HepG2 (cell line): ENCODE results near the gene CACNA2D3. TPM values are rescaled to one million over a fixed set of nuclear protein-coding genes. Genes with fewer than 3 reads are reported as not detected.

Experiments used
- ATAC-seq: fragments of 200-7000 bp; cut with Tn5 transposase; 3 replicates; pipeline ENCODE4 v1.9.1; 2020; ENCODE audit warnings: mild to moderate bottlenecking, moderate library complexity
- BruUV-seq: library from RNA; stranded (reverse); fragments of 400-500 nt; replicated peaks from 2 replicates; lab custom pipeline; 2021; lab: Mats Ljungman, UMichigan
- CTCF ChIA-PET: fragments of 300-600 bp; formaldehyde crosslinking; extraction: SDS; loops from one replicate; lab custom pipeline; 2021; ENCODE audit warnings: low total read pairs, inconsistent platforms, low intra/inter-chr PET ratio; lab: Yijun Ruan, JAX
- POLR2A ChIA-PET: fragments of 350-600 bp; sonication (Branson Sonifier 250); formaldehyde crosslinking; loops from one replicate; lab custom pipeline; 2020; ENCODE audit warnings: antibody characterized with exemption, inconsistent platforms; lab: Yijun Ruan, JAX
- DNase-seq: peaks from one replicate; pipeline ENCODE4 v3.0.0-alpha.2; 2015; ENCODE audit warnings: low spot score
- FAIRE-seq: peaks from 3 replicates; lab custom pipeline; 2011; peaks lifted over from hg19 to GRCh38; lab: Jason Lieb, UNC
- H2AFZ ChIP-seq: one replicate; pipeline ENCODE4 v1.6.1; 2011; ENCODE audit warnings: low read length, inconsistent platforms
- H3K27ac ChIP-seq: fragments of 300-600 bp; 3 replicates; pipeline ENCODE4 v1.8.0; 2011; ENCODE audit warnings: mixed run types, mild to moderate bottlenecking, mixed read lengths, low read length, inconsistent platforms; ENCODE audit not compliant: insufficient read depth; ENCODE audit errors: extremely low read length
- H3K27me3 ChIP-seq, 2 experiments: fragments of 200-600 bp in 1 of 2; 2 replicates in 1 of 2; 3 replicates in 1 of 2; pipeline versions ENCODE4 v1.6.0 to v1.8.0; 2011; ENCODE audit warnings: low read length in 2 of 2, mild to moderate bottlenecking in 2 of 2, moderate library complexity in 2 of 2, inconsistent platforms in 1 of 2; ENCODE audit not compliant: insufficient read depth in 2 of 2, control insufficient read depth in 1 of 2
- H3K36me3 ChIP-seq, 2 experiments: fragments of 200-600 bp in 1 of 2; replicated peaks in 1 of 2; 2 replicates in 1 of 2; 3 replicates in 1 of 2; pipeline versions ENCODE4 v1.5.1 to v1.8.0; 2011; ENCODE audit warnings: low read length in 2 of 2, inconsistent platforms in 1 of 2; ENCODE audit not compliant: insufficient read depth in 2 of 2, control insufficient read depth in 1 of 2
- H3K4me1 ChIP-seq: 2 replicates; pipeline ENCODE4 v1.5.1; 2012; ENCODE audit warnings: low read length, inconsistent platforms; ENCODE audit not compliant: insufficient read depth
- H3K4me2 ChIP-seq: 2 replicates; pipeline ENCODE4 v1.6.0; 2011; ENCODE audit warnings: low read depth, low read length, inconsistent platforms
- H3K4me3 ChIP-seq, 3 experiments: fragments of 200-600 bp in 1 of 3; sonication (generic), shearing (Covaris generic) in 1 of 3; replicated peaks in 1 of 3; 2 replicates each; pipeline ENCODE4 v1.5.1; 2011 to 2016; ENCODE audit warnings: low read length in 3 of 3, inconsistent platforms in 2 of 3, low read depth in 2 of 3, mild to moderate bottlenecking in 2 of 3, control low read depth in 1 of 3, mixed read lengths in 1 of 3; ENCODE audit not compliant: insufficient read depth in 1 of 3
- H3K79me2 ChIP-seq: one replicate; pipeline ENCODE4 v1.6.1; 2011; ENCODE audit warnings: low read length, inconsistent platforms; ENCODE audit not compliant: insufficient read depth
- H3K9ac ChIP-seq: 2 replicates; pipeline ENCODE4 v1.6.0; 2011; ENCODE audit warnings: mild to moderate bottlenecking, low read depth, low read length, inconsistent platforms; ENCODE audit not compliant: insufficient read depth
- H3K9me3 ChIP-seq: 2 replicates; pipeline ENCODE4 v1.5.1; 2012; ENCODE audit warnings: mild to moderate bottlenecking, low read length
- H4K20me1 ChIP-seq: 2 replicates; pipeline ENCODE4 v1.6.0; 2011; ENCODE audit warnings: inconsistent platforms, mild to moderate bottlenecking, low read length, moderate library complexity; ENCODE audit not compliant: insufficient read depth
- AHR ChIP-seq: IDR thresholded peaks from 2 replicates; pipeline ENCODE4 v1.6.1; 2018; ENCODE audit warnings: missing genetic modification reagents, missing compliant biosample characterization
- BRCA1 ChIP-seq: sonication (generic); formaldehyde crosslinking; IDR thresholded peaks from 2 replicates; pipeline ENCODE4 v1.4.0; 2020; ENCODE audit warnings: missing genetic modification reagents
- HNF4A ChIP-seq: sonication (generic); formaldehyde crosslinking; IDR thresholded peaks from 2 replicates; pipeline ENCODE4 v1.4.0; 2020; ENCODE audit warnings: missing genetic modification reagents
- KLF15 ChIP-seq: sonication (generic); formaldehyde crosslinking; IDR thresholded peaks from 2 replicates; pipeline ENCODE4 v1.8.1; 2023; ENCODE audit warnings: borderline replicate concordance, mild to moderate bottlenecking, inconsistent platforms, missing genetic modification reagents, mixed read lengths
- NCOA2 ChIP-seq: sonication (generic); formaldehyde crosslinking; IDR thresholded peaks from 2 replicates; pipeline ENCODE4 v1.8.0; 2022; ENCODE audit warnings: inconsistent platforms
- ZC3H4 ChIP-seq: sonication (generic); formaldehyde crosslinking; IDR thresholded peaks from 2 replicates; pipeline ENCODE4 v1.4.0; 2020; ENCODE audit warnings: missing genetic modification reagents, borderline replicate concordance
- ZNF263 ChIP-seq: sonication (generic); formaldehyde crosslinking; IDR thresholded peaks from 2 replicates; pipeline ENCODE4 v1.4.0; 2020; ENCODE audit warnings: missing genetic modification reagents
- ZNF550 ChIP-seq: sonication (generic); formaldehyde crosslinking; IDR thresholded peaks from 2 replicates; pipeline ENCODE4 v1.4.0; 2020; ENCODE audit warnings: mild to moderate bottlenecking, missing genetic modification reagents, borderline replicate concordance
- WGBS: methylation state at CpG from one replicate; pipeline ENCODE4 v1.1.6; 2017; ENCODE audit warnings: low lambda C conversion rate; 5-methylcytosine and 5-hydroxymethylcytosine counted together
- in situ Hi-C: cut with HindIII; loops from 2 replicates; pipeline ENCODE4 v1.10.0; 2017; ENCODE audit warnings: low pct_unique_long_range_greater_than_20kb; ENCODE audit not compliant: extremely low pct_ligation_motif_present
- intact Hi-C: fragments of 100-400 bp; cut with micrococcal nuclease; formaldehyde crosslinking; loops from one replicate; pipeline ENCODE4 v1.10.0; 2022; ENCODE audit not compliant: unreplicated experiment
- polyA plus RNA-seq, 8 experiments: library from polyadenylated mRNA; depleted of rRNA in 3 of 8; stranded (reverse) in 7 of 8; unstranded in 1 of 8; fragments of >200 nt; fragmentation: Illumina TruSeq in 4 of 8; extraction: Trizol in 4 of 8; gene quantifications; 2 replicates each; pipeline versions ENCODE4 v1.2.1 to v1.2.3, GENCODE V29; 2011 to 2016; ENCODE audit warnings: low read depth in 4 of 8, missing spikeins in 1 of 8, mixed read lengths in 1 of 8; ENCODE audit not compliant: insufficient read depth in 1 of 8
- total RNA-seq, 5 experiments: library from RNA; depleted of rRNA; stranded (reverse); fragments of >200 nt; fragmentation: Illumina TruSeq; extraction: Trizol; gene quantifications; 2 replicates each; pipeline ENCODE4 v1.2.3, GENCODE V29; 2016; ENCODE audit warnings: low read depth in 1 of 5
- TF ChIP-seq, protein P1 (sequence below): sonication (generic); formaldehyde crosslinking; IDR thresholded peaks from 2 replicates; pipeline ENCODE4 v1.4.0; 2020; ENCODE audit warnings: missing genetic modification reagents
- TF ChIP-seq, protein P2 (sequence below): sonication (generic); formaldehyde crosslinking; conservative IDR thresholded peaks from 2 replicates; pipeline ENCODE4 v1.4.0; 2020; ENCODE audit warnings: missing genetic modification reagents
- TF ChIP-seq, protein P3 (sequence below): sonication (generic); formaldehyde crosslinking; IDR thresholded peaks from 2 replicates; pipeline ENCODE4 v1.5.0; 2020; ENCODE audit warnings: missing genetic modification reagents
- TF ChIP-seq, protein P4 (sequence below): sonication (generic); formaldehyde crosslinking; IDR thresholded peaks from 2 replicates; pipeline ENCODE4 v1.8.1; 2023; ENCODE audit warnings: mild to moderate bottlenecking, missing genetic modification reagents

The CACNA2D3 gene
- total and polyA plus RNA-seq, 2 of the 13 experiments (the other 11 are each of a cell fraction or from before 2014, with no cell fraction given): not detected

DNA sequence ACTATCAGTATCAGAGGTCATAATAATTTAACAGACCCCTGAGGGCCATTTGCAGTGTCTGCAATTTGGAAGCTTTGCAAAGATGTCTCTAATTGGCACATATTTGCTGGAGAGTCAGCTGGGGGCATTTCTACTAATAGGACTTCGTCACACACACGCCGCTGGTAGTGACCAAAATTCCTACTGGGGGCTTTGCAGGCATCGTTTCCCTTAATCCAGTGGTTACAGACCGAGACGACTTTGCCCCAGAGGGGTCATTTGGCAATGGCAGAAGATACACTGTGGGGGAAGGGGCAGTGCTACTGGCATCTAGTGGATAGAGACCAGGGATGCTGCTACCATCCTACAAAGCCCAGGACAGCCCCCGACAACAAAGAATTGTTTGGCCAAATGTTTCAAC lies 956.5 kb downstream of the CACNA2D3 start (continued):
- TF ChIP-seq, protein P1, sequence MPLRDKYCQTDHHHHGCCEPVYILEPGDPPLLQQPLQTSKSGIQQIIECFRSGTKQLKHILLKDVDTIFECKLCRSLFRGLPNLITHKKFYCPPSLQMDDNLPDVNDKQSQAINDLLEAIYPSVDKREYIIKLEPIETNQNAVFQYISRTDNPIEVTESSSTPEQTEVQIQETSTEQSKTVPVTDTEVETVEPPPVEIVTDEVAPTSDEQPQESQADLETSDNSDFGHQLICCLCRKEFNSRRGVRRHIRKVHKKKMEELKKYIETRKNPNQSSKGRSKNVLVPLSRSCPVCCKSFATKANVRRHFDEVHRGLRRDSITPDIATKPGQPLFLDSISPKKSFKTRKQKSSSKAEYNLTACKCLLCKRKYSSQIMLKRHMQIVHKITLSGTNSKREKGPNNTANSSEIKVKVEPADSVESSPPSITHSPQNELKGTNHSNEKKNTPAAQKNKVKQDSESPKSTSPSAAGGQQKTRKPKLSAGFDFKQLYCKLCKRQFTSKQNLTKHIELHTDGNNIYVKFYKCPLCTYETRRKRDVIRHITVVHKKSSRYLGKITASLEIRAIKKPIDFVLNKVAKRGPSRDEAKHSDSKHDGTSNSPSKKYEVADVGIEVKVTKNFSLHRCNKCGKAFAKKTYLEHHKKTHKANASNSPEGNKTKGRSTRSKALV (CRISPR knock-in tag): no peak
- no peak for TF ChIP-seq AHR (CRISPR knock-in tag)
- TF ChIP-seq, all 625 proteins: peak for 0

DNA sequence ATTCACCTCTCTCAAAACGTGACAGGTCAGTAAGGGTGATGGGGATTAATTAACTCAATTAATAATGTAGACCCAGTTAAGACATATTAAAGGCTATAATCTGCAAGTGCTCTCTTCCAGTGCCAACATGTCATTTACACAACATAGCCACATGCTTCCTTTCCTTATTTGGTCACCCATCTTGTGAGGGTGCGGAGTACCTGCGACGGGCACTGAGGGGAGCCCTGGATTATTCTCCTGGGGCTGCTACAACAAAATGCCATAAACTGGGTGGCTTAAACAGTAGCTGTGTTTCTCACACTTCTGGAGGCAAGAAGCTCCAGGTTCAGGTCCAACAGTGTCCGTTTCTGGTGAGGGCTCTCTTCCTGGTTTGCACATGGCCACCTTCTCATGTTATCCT lies 962.9 kb downstream of the CACNA2D3 start:
- no peak overlapping the region for H3K27ac ChIP-seq
- H3K27me3 ChIP-seq: no peaks in the 10 kb centered on the region
- ChIA-PET POLR2A (no interaction called here), CTCF (no interaction called here)
- H3K9me3 ChIP-seq: no peaks in the 10 kb centered on the region
- no peak overlapping the region for H3K4me2 ChIP-seq
- no TSS peak for BruUV-seq
- H3K4me1 ChIP-seq: no peaks in the 10 kb centered on the region
- H3K9ac ChIP-seq: no peak overlapping the region
- H2AFZ ChIP-seq: no peak overlapping the region
- intact Hi-C loops (no loop called here), in situ Hi-C loops (no loop called here)
- H4K20me1 ChIP-seq: no peaks in the 10 kb centered on the region
- H3K36me3 ChIP-seq: no peaks in the 10 kb centered on the region
- WGBS: 28% methylated on average over 5 of the region's 5 CpGs
- no peaks in the 10 kb centered on the region for H3K79me2 ChIP-seq
- FAIRE-seq: no peak
- ATAC-seq: no peak
- TF ChIP-seq BRCA1 (CRISPR knock-in tag) (no peak), NCOA2 (CRISPR knock-in tag) (no peak), HNF4A (CRISPR knock-in tag) (no peak)
- no peak overlapping the region for H3K4me3 ChIP-seq
- no peak for DNase-seq

DNA sequence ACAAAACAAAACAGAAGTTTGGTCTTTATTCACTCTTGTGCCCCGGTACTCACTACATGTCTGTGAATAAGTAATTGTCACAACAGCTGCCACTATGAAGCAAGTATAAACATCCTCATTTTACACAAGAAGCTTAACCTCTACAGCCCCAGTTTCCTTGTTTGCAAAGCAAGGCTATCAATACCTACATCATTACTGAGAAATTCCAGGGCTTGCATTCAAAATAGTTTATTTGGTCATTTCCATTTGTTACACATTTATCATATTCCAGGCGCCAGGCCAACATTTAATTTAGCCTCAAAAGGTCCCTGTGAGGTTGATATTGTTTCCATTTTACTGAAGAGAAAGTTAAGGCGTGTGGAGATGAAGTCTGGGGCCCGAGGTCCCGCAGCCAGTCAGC lies 966.9 kb downstream of the CACNA2D3 start:
- in situ Hi-C loops: no loop called here
- H3K36me3 ChIP-seq: no peaks in the 10 kb centered on the region
- no peak for TF ChIP-seq ZNF550 (CRISPR knock-in tag)
- no peak for TF ChIP-seq KLF15 (CRISPR knock-in tag)
- TF ChIP-seq, protein P2, sequence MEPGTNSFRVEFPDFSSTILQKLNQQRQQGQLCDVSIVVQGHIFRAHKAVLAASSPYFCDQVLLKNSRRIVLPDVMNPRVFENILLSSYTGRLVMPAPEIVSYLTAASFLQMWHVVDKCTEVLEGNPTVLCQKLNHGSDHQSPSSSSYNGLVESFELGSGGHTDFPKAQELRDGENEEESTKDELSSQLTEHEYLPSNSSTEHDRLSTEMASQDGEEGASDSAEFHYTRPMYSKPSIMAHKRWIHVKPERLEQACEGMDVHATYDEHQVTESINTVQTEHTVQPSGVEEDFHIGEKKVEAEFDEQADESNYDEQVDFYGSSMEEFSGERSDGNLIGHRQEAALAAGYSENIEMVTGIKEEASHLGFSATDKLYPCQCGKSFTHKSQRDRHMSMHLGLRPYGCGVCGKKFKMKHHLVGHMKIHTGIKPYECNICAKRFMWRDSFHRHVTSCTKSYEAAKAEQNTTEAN (CRISPR knock-in tag): no peak
- no peak for TF ChIP-seq ZNF263 (CRISPR knock-in tag)
- TF ChIP-seq, protein P3, sequence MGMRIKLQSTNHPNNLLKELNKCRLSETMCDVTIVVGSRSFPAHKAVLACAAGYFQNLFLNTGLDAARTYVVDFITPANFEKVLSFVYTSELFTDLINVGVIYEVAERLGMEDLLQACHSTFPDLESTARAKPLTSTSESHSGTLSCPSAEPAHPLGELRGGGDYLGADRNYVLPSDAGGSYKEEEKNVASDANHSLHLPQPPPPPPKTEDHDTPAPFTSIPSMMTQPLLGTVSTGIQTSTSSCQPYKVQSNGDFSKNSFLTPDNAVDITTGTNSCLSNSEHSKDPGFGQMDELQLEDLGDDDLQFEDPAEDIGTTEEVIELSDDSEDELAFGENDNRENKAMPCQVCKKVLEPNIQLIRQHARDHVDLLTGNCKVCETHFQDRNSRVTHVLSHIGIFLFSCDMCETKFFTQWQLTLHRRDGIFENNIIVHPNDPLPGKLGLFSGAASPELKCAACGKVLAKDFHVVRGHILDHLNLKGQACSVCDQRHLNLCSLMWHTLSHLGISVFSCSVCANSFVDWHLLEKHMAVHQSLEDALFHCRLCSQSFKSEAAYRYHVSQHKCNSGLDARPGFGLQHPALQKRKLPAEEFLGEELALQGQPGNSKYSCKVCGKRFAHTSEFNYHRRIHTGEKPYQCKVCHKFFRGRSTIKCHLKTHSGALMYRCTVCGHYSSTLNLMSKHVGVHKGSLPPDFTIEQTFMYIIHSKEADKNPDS (CRISPR knock-in tag): no peak
- TF ChIP-seq ZC3H4 (CRISPR knock-in tag): no peak
- TF ChIP-seq, protein P4, sequence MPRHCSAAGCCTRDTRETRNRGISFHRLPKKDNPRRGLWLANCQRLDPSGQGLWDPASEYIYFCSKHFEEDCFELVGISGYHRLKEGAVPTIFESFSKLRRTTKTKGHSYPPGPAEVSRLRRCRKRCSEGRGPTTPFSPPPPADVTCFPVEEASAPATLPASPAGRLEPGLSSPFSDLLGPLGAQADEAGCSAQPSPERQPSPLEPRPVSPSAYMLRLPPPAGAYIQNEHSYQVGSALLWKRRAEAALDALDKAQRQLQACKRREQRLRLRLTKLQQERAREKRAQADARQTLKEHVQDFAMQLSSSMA (CRISPR knock-in tag): no peak

More for the DNA sequence above, 966.9 kb downstream of the CACNA2D3 start:
- no peaks in the 10 kb centered on the region for H4K20me1 ChIP-seq
- no peak overlapping the region for H3K27ac ChIP-seq
- whole genome bisulfite sequencing: under 1% methylated on average over 5 of the region's 5 CpGs
- H3K9ac ChIP-seq: no peak overlapping the region
- no peak overlapping the region for H3K4me2 ChIP-seq
- no peaks in the 10 kb centered on the region for H3K4me1 ChIP-seq
- FAIRE-seq (no peak), ATAC-seq (no peak), DNase-seq (no peak)
- no peaks in the 10 kb centered on the region for H3K27me3 ChIP-seq
- no TSS peak for BruUV-seq
- ChIA-PET POLR2A (no interaction called here), CTCF (no interaction called here)
- H3K9me3 ChIP-seq: no peaks in the 10 kb centered on the region
- no peak overlapping the region for H3K4me3 ChIP-seq
- no peak overlapping the region for H2AFZ ChIP-seq
- H3K79me2 ChIP-seq: no peaks in the 10 kb centered on the region
- intact Hi-C loops: no loop called here
